ENCODE results near the gene KCNH1.

Gene KCNH1

DNA sequence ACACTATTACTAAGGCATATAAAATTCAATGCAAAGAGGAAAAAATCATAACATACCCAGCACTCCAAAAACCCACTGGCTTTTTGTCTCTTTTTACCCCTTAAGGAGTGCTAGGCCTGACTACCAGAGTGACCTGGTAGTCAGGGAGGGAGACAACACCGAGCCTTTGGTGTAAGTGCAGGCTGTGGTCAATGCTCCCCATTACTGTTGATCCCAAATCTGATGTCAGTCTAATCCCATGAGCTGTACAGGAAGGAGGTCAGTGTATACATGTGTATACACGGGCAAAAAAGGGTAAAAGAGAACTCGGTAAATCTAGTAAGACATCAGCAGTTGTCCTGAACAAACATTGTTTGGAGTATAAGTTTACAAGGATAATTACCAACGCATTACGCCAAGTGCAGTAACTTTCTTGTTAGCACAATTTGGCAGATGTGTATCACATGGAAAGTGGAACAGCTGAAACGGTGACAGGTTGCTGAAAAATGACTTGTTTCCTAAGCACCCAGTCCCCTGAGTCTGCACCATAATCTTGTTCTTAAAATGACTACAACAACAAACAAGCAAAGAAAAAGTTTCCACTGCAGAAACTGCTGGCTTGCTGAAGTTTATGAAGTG, 217.9 kb downstream of the KCNH1 start:
- DNase-seq: no peak

DNA sequence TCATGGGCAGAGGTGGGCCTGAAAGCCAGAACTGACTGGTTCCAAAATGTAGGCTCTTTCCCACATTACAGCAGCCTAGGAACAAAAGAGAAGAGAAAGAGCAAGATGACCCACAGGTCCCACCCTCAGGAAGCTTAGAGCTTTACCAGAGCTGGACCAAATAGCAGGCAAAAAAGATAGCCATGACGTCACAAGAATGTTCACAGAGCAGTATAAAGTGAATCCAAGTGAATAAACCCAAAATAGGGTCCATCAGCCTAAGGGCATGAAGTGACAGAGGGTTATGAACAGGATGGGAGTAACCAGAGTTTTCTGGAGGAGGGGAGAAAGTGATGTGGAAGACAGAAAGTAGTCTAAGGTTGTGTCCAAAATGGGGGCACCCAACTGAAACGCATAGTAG, 221.2 kb downstream of the KCNH1 start:
- no peak for DNase-seq

DNA sequence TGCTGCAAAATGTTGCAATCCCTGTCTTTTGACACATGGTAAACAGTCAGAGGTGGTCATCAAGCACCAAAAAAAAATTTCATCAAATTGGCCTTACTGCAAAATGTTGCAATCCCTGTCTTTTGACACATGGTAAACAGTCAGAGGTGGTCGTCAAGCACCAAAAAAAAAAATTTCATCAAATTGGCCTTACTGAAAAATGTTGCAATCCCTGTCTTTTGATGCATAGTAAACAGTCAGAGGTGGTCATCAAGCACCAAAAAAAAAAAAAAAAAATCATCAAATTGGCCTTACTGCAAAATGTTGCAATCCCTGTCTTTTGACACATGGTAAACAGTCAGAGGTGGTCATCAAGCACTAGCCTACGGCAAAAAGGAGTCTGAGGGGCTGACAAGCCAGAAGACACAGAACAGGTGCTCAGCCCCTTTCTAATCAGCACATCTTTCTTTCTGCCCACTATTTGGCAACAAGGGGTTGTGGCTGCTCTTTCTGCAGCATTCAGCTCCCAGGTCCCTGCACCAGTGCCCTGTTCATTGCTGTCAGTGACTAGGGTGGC, 223.8 kb downstream of the KCNH1 start:
- no peak for DNase-seq

DNA sequence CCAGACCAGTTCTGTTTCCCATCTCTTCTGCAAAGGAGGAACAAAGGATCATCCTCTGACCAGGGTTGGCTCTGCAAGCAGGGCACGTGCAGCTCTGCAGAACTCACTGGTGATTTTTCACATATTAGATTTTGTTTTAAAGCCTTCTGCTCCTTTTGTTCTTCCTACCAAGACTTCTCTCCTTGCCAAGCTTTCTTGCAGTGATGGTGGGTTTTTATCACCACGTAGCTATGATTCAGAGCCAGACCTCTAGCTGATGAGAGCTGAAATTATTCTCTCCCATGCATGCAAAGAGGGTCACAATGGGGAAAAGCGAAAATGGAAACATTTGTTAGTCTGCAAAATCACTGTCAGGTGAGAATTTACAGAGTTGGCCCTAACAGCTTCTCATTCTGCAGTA, 225.2 kb downstream of the KCNH1 start:
- no peak for DNase-seq

DNA sequence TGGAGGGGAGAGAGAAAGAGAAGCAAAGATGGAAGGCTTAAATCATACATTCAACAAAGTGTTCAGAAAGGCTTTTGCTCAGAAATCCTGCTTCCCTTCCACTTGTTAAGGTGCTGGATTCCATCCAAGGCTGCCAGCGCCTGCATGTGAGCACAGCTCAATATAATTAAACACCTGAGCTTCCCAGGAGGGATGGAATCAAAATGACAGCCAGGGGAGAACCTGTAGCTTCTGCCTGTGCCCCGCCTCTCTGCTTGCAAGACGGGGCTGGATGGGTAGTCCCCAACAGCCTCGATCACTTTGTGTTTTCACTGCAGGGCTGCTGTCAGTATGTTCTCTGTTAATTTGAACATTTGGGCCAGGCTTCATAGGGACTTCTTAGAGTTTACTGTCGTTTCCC, 225.7 kb downstream of the KCNH1 start:
- no peak for DNase-seq

DNA sequence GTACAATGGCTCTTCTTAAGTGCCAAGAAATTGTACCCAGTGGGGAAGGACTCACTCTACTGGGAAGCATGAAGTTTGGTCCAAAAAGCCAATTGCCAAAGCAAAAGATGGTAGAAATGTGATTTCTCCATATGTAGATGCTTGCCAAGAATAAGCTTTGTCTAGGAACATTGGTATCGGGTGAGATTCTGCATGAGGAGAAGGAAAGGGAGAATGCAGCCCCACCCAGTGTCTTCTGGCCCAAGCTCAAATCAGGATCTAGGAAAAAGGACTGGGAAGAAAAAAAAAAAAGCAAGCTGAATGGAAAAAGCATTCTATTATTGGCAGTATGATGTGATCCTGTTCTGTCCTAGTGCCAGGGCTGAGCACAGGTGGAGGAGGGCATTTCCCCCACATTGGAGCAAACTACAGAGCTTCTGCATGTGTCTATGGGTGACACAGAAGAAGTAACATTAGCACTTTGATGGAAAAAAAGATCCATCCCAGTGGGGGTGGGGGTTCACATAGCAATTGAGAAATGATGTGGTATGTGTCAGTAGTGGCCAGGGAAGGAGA, 226.6 kb downstream of the KCNH1 start:
- DNase-seq: no peak

DNA sequence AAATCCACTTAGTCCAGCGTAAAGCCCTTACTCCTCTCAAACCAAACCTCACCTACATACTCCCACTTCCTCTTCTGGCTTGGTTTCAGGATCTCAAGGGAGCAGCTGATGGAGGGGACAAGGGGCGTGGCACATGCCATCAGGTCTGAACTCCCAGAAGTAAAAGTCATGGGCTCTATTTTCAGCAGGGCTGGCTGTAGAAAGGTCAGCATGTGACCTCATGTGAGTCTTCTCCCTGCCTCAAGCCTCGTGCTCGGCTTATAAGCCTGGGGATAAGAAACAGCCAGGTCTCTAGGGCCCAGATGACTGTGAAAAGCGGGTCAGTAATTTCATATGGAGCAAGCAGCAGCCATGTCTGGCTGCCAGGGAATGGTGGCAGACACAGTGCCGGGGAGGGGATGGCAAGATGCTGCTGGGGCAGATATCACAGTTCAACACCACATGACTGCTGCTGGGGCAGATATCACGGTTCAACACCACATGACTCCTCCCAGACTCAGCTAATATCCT, 227.9 kb downstream of the KCNH1 start:
- DNase-seq: no peak

DNA sequence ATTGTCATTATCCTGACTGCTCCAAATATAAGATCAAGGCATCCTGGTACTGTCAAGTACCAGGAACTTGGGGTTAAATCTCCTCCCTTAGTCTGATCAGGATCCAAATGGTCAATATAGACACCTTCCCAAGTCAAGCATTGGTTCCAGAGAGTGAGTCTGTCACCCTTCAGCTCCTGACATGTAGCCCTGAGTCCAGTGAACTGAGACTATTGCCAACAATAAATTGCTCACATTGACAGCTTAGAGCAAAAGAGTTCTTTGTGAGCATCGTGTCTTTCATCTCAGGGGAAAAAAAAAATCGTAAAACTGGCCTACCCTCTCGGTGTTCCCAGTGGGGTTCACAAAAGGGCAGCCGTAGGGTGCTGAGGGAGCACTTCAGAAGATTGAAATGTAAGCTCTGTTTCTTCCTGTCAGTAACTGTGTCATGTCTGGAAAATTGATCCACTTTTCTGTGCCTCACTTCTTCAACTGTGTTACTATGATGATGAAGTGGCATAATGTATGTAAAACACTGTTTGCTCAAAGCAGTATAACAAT, 228.5 kb downstream of the KCNH1 start:
- no peak for DNase-seq

DNA sequence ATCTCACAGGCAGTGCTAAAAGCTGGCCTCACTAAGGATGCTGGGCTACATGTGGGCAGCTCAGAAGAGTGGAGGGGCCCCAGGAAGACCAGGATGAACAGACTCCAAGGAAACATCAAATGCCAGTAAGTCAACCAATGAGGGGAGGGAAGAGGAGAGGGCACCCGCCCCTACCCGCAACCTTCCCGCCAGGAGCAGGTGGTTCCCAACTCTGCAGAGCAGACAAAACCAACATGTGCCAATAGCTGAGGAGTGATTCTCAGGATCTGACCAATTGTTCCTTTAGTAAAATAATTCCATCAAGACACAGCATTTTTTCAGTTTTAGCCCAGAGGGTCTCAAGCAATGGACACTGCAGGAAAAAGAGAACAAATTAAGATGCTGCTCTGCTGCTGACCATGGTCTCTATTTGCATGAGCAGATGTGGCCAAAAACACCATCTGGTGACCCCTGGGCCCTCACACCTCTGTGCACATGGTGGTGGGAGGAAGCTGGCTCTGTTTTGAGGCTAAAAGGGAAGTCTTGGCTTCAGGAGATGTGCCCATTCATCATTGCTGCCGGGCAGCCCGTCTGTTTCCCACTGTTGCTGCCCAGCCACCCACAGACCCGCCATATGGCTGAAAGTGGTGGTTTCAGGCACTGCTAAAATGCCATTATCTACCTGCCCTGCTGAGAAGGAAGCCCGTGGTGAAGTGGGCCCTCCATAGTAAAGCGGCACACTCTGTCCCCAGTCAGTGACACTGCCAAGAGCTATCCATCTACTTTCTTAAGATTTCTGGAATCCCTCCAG, 231.8 kb downstream of the KCNH1 start:
- DNase-seq: no peak

DNA sequence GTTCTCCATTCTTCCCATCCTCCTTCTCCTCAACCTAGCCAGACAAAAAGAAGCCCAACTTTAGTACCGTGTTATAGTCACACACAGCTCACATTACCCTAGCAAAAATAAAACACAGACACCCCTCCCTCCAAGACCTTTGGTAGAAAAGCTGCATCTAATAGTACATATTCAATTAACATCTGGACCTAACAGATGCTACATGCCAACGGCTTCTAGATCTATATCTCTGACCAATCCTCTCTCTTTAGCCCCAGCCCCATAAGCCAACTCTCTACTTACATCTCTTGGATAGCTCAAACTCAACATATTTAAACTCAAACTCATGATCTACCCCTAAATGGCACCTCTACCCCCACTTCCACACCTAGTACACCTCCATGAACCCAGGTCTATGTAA, 233.1 kb downstream of the KCNH1 start:
- no peak for DNase-seq

DNA sequence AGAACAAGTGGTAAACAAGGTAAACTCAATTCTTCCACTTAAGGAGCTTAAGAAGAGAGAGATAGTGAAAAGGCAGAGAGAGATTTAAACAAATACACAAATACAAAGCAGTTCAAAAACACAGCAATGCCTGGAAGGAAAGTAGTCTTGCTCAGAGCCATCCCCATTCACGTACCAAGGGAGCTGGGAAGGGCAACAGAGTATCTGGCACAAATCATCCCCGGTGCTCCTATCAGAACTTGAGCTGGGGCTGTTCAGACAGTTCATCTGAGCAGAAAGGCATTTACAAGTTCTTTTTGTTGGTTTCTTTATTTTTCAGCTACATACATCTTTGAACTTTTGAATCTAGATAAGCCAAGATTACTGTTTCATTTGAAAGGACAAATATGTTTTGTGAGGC, 233.9 kb downstream of the KCNH1 start:
- DNase-seq: no peak

DNA sequence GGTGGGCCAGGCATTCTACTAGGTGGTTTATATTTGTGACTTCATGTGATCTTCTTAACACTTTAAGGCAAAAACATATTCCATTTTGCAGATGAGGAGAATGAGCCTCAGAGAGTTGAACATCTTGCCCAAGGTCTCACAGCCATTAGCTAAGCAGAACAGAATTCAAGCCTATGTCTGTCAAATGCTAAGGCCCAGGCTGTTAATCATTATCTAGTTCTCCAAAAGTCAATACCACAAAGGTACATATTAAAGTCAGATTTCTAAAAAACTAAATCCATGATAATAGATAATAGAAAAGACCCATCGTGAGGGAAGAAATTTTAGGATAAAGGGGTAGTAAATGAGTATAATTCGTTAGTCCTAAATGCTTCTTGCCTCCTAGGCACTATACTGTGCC, 234.3 kb downstream of the KCNH1 start:
- DNase-seq: no peak

DNA sequence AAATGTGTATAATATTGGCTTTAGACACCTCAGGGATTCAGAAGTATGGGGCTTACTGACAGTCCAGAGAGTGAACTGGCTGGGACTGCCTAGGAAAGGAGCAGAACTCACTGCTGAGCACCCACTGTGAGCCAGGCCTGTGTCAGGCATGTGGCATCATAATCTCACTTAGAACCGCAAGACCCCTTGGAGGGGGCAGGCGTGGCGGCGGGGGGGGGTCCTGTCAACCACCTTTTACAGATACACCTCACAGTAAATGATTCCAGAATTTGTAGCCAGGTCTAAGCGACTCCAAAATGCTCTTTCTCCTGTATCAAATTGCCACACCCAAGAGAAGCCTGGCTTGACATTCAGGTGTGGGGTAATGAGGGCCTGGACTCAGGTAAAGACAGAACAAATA, 235.5 kb downstream of the KCNH1 start:
- no peak for DNase-seq

DNA sequence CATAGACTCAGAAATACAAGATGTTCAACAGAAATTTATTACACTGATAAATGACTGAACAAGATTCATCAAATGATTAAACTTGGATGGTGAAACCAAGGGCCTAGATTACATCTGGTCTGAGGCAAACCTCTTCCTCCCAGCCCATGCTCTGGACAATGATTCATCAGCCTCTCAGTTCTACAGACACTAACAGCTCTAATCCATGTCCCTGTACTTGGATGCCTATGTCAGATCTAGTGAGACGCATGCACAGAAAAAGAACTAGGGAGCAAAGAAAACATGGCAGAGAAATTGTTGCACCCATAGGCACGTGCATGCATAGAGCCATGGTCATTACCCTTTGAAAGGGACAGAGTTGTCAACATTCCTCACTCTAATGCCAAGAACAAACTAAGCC, 250.1 kb downstream of the KCNH1 start:
- DNase-seq: no peak

DNA sequence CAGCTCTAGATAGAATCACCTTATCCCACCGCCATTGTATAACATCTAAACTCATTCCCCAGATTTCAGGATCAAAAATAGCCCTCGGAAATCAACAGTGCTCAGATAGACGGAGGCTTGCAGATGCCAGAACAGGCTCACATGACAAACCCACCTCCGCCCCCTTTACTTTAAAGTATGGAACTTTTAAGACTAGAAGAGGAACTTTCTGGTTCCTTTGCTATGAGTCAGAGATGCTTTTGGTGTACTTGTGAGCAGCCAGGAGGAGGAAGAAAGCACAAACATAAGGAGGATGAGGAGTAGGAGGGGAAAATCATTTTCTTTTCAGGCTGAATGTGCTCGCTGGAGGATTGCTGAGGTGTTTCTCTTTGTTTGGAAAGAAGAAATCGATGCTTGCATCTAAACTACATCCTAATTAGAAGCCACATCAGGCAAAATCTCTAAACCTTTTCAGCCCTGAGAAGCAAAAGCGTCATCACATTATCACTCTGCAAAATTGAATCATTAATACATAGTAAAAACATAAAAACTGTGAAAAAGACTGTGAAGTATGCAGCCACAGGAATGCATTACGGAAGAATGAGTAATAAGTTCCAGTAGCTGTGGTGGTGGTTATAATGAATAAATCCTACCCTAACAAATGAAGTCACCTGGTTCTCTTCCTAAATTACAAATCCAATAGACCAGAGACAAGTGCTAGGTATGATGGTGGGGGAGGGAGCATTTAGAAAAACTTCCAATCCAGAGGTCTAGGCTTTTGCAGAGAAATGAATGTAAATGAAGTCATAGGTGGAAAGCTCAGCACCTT, 251.3 kb downstream of the KCNH1 start:
- no peak for DNase-seq

DNA sequence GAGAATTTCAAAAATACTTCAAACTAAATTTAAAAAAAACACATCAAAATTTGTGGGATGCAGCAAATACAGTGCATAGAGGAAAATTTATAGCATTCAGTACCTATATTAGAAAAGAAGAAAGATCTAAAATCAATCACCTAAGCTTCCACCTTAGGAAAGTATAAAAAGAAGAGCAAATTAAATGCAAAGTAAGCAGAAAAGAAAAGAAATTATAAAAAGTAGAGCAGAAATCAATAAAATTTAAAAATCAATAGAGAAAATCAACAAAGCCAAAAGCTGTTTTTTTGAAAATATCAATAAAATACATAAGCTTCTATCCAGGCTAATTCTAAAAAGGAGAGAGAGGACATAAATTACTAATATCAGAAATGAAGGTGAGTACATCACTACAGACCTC, 255.4 kb downstream of the KCNH1 start:
- no peak for DNase-seq

DNA sequence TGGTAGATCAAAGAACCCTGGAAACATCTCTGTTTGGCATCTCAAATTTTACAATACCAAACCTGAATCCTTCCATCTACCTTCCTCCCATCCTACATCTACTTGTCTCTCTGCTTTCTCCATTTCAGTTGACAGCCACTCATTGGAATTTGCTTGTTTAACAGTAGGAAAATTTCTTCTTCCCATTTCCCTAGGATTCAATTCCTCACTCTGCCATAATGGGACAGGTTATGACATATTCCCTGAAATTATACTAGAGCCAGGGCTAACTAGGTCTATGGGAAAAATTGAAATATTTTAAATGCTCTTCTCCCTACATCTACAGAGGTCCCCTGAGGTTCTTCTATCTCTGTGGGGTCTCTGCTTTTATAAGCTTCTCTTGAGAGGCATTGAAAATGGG, 257.7 kb downstream of the KCNH1 start:
- DNase-seq: no peak

DNA sequence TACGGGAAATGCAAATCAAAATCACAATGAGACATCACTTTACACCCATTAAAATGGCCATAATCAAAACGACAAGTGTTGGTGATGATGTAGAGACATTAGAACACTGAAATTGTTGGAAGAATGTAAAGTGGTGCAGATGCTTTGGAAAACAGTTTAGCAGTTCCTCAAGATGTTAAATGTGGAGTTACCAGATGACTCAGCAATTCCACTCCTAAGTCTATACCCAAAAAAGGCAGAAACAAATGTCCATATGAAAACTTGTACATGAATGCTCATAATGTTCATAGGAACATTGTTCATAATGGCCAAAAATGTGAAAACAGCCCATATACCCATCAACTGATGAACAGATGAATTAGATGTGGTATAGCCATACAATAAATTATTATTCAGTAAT, 267.4 kb downstream of the KCNH1 start:
- DNase-seq: no peak

DNA sequence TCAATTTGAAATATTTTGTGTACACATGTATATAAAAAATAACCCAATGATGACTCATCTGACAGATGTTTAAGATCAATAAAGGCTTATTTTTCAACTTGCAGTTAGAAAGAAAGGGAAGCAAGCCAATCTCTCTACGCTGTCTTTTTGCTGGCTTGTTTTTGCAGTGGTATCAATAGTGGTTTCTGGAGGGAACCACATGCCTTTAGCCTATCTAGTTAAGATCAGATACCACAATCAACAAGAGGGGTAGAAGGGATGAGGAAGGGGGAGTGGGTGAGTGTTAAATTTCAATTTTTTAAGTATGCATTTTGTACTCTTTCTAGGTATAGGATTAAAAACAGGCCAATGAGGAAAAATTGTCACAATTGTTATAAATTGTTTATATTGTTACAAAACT, 276.2 kb downstream of the KCNH1 start:
- no peak for DNase-seq

DNA sequence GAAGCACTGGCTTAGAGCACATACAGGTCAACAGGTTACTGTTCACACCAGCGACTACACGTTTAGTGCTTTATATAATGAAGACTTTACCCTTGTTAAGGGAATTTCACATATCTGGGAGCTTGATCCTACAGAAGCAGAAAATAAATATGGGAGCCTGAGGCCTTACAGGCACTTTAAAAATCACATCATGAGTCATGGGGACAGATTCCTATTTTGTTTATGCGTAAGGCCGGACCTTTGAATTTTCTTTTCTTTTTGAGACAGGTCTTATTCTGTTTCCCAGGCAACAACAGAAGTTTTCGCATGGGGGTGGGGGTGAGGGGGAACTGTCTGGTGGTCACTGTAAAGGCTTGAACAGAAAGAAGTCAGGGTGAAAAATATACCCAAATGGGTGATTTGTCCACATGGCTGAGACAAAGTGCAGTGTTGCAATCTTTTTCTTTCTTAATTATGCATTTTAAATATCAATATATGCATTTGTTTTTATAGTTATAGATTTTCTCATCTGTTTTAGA, 276.7 kb downstream of the KCNH1 start:
- no peak for DNase-seq

DNA sequence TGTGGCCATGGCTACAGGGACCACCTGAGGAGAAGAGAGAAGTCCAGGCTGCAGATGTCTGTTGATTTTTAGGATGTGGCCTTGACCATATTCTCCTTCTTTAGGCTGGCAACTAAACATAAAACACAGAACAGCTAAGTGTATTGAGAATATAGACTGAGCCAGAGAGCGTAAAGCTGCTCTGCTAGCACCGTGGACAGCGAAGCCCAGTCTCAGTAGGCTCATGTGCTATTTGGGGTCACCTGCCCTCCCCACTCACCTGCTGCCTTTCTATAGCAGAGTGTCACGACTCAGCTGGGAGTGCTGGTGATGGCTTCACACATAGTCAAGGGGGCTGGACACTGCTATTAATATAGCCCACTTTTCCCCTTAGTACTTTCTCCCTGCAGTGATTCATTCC, 278.5 kb downstream of the KCNH1 start:
- no peak for DNase-seq

DNA sequence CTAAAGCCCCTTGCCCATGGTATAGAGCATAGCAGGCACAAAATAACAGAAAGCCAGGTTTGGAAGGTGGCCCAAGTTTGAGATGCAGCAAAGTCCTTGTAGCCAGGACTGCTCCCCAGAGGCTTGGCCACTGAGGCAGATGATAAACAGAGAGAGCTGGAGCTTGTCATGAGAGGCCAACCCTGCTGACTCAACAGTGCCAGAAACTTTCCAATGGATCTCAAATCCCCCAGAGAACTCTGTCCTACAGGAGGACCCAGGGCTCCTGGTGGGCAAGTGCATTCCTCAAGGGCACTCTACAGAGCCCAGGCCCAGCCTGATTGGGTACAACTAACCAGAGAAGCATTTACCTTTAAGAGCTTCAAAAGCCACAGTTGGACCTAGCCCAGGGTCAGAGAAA, 280.7 kb downstream of the KCNH1 start:
- no peak for DNase-seq

DNA sequence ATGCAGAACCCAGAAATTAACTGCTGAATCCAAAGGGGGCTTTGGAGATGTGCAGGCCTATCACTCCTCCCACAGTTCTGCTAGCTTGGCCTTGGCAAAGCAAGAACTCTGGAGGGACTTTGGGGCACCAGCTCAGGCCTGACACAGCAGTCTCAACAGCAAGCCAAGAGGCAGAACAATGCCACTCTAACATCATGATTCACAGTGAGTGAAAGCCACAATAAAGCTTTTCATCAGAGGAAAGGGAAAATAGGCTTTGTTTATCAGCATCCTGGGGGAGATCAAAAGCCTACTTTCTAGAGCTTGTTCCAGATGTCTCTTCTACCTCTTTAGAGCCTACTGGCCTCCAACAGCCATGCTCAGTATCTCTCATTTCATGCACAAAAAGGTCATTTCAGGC, 283.4 kb downstream of the KCNH1 start:
- no peak for DNase-seq
